ENCODE data around the gene TRIM71. TPM values are rescaled to one million over a fixed set of nuclear protein-coding genes. Genes with fewer than 3 reads are reported as not detected.

The TRIM71 gene
- total and polyA plus RNA-seq, 2 experiments from 2014 or later = under 0.01 to 0.03 TPM

DNA sequence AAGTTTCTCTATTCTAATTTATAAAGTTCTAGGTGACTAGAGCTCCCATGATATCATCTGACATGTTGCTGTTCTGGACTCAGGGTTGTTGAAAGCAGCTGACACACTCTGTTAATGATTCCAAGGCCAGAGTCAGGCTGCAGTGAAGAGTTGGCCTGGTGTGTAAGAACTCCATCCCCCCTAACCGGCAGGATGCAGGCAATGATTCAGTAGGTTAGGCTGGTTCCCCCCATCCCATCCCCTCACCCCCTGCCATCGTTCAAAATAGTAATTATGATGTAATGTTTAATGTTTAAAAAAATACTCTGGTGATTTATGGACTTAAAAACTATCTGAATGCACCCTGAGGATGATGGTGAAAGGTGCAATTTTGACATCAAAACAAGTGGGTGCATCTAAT is 4.6 kb upstream of the TRIM71 start:
- Histone ChIP-seq H3K4me2 (ENCODE audit: unreplicated experiment) (no peak overlapping the region), H3K27ac (no peak overlapping the region), H3K36me3 (ENCODE audit: low read depth) (no peaks in the 10 kb centered on the region), H3K9me2 (ENCODE audit: insufficient read depth) (no peaks in the 10 kb centered on the region), H3K9me3 (ENCODE audit: low read depth) (no peaks in the 10 kb centered on the region), H3K79me2 (ENCODE audit: insufficient read depth) (no peaks in the 10 kb centered on the region), H2AFZ (no peak overlapping the region), H4K20me1 (ENCODE audit: insufficient read depth) (no peaks in the 10 kb centered on the region), H3F3A (ENCODE audit: insufficient read depth) (no peaks in the 10 kb centered on the region), H3K4me1 (ENCODE audit: insufficient read depth) (no peaks in the 10 kb centered on the region), H3K9ac (no peak overlapping the region), H3K27me3 (replicated peaks; ENCODE audit: insufficient read depth) (peaks cover 41% of the 10 kb centered on the region), H3K4me3 (no peak overlapping the region)
- TF ChIP-seq EZH2phosphoT487 (IDR thresholded peaks at IDR 0.05; ENCODE audit: insufficient read depth, low read depth) (no peak), EZH2 (IDR thresholded peaks at IDR 0.05; ENCODE audit: insufficient read depth, poor library complexity, severe bottlenecking) (no peak)
- in situ Hi-C loops (cut with MboI) = no loop called here
- 2 to 6% methylated on average over 2 of the region's 2 CpGs for WGBS, 2 experiments (ENCODE audit: low coverage in 1 of 2, low lambda C conversion rate in 2 of 2, missing lambda C conversion rate in 2 of 2)
- no peak for DNase-seq

DNA sequence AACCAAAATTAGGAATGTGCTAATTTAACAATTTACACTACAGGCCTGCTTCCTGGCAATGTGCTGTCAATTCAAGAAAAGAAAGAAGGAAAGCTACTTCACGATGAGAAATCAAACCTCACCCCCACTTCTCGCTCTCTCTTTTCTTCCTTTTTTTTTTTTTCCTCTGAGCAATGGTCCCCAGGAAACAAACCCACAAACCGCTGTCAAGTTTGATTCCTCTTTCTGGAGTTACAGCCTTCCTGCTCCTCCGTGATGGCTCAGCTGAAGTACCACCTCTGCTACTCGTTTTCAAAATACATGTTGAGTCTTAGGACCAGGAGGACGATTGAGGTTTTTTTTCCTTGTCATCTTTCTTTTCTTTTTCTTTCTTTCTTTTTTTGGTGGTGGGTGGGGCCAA is 3.4 kb upstream of the TRIM71 start:
- Histone ChIP-seq H3K27me3 (replicated peaks; ENCODE audit: insufficient read depth) (peaks cover 51% of the 10 kb centered on the region), H3K4me3 (no peak overlapping the region), H3K9ac (no peak overlapping the region), H2AFZ (no peak overlapping the region), H3K79me2 (ENCODE audit: insufficient read depth) (no peaks in the 10 kb centered on the region), H3K9me2 (ENCODE audit: insufficient read depth) (no peaks in the 10 kb centered on the region), H3K9me3 (ENCODE audit: low read depth) (no peaks in the 10 kb centered on the region), H3F3A (ENCODE audit: insufficient read depth) (no peaks in the 10 kb centered on the region), H3K4me1 (ENCODE audit: insufficient read depth) (no peaks in the 10 kb centered on the region), H4K20me1 (ENCODE audit: insufficient read depth) (no peaks in the 10 kb centered on the region), H3K36me3 (ENCODE audit: low read depth) (no peaks in the 10 kb centered on the region), H3K4me2 (ENCODE audit: unreplicated experiment) (no peak overlapping the region), H3K27ac (no peak overlapping the region)
- 73 to 75% methylated on average over 6 of the region's 6 CpGs for WGBS, 2 experiments (ENCODE audit: low coverage in 1 of 2, low lambda C conversion rate in 2 of 2, missing lambda C conversion rate in 2 of 2)
- in situ Hi-C loops (cut with MboI) = no loop called here
- TF ChIP-seq EZH2phosphoT487 (IDR thresholded peaks at IDR 0.05; ENCODE audit: insufficient read depth, low read depth) (no peak), EZH2 (IDR thresholded peaks at IDR 0.05; ENCODE audit: insufficient read depth, poor library complexity, severe bottlenecking) (no peak)
- DNase-seq = no peak

DNA sequence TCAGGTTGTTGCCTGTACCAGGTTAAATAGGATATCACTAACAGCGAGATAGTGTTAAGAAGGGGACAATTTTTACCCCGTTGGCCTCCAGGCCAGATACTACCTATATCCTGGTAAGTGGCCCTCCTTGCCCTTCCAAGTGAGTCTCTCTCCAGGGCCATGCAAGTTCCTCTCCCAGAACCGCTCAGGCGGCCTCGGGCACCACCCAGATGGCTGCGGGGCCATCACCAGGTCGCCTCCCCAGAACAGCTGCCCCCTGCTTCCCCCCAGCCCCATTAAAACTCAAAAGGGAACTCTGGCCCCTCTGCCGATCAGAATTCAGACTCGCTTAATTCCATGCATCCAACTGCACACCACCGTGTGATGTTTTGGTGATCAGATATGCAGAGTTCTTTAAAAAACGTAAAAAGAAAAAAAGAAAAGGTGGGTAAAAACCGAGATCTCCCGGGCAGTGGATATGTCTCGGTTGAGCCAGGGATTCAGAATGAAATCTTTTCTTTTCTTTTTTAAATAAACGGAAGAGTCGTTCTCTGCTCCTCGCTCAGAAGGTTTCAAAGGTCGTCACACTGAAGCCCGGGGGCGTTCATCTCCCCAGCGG is 1.9 kb upstream of the TRIM71 start:
- no peaks in the 10 kb centered on the region for H4K20me1 ChIP-seq (ENCODE audit: insufficient read depth)
- 19 to 29% methylated on average over 15 to 21 of the region's 21 CpGs for WGBS, 2 experiments (ENCODE audit: low coverage in 1 of 2, low lambda C conversion rate in 2 of 2, missing lambda C conversion rate in 2 of 2)

DNA sequence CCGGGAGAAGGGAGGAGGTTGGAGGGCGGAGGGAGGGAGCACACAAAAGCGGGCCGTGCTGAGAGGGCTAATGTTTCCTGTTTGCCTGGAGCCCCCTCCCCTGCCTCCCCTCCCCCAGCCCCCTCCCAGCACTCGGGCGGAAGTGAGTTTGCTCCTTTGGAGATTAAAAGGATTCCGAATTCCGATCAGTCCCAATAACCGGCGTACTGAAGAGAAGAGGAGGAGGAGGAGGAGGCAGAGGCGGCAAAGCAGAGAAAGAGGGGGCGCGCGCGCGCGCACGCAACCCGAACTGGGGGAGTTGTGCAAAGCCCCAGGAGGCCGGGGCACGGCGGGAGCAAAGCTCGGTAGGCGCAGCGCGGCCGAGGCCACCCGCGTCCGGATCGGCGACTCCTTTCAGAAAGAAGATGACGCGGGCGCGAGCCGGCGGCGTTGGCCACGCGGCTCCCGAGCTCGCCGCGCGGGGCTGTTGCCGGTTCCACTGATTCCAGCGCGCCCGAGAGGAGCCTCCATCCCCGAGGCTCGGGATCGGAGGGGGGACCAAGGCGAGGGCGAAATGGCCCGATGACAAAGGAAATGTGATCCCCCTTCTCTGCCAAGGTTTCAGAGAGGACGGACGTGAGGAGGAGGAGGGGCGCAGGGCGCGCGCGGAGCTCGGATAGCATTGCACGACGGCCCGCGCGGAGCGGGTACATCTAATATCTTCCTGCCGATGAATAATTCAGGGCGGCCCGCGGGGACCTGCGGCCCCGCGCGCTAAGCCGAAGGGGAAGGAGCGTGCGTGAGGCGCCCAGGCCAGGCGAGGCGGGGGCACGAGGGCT is 1.1 kb upstream of the TRIM71 start:
- peak overlapping the region; percentile 60 for H2AFZ ChIP-seq
- in situ Hi-C loops (cut with MboI) = no loop called here
- peaks cover 74% of the 10 kb centered on the region for H3K27me3 ChIP-seq (replicated peaks; ENCODE audit: insufficient read depth)
- H3K79me2 ChIP-seq (ENCODE audit: insufficient read depth) = no peaks in the 10 kb centered on the region
- H3K9me3 ChIP-seq (ENCODE audit: low read depth) = no peaks in the 10 kb centered on the region
- TF ChIP-seq EZH2phosphoT487 (IDR thresholded peaks at IDR 0.05; ENCODE audit: insufficient read depth, low read depth) (0 out of 2 replicates have a peak, but pooled peaks have one; percentile 26), EZH2 (IDR thresholded peaks at IDR 0.05; ENCODE audit: insufficient read depth, poor library complexity, severe bottlenecking) (no peak)
- DNase-seq = peak; percentile 40
- H3K27ac ChIP-seq = no peak overlapping the region
- H4K20me1 ChIP-seq (ENCODE audit: insufficient read depth) = no peaks in the 10 kb centered on the region
- no peaks in the 10 kb centered on the region for H3K9me2 ChIP-seq (ENCODE audit: insufficient read depth)
- peak overlapping the region; percentile 45 for H3K4me2 ChIP-seq (ENCODE audit: unreplicated experiment)
- no peaks in the 10 kb centered on the region for H3K36me3 ChIP-seq (ENCODE audit: low read depth)
- H3F3A ChIP-seq (ENCODE audit: insufficient read depth) = no peaks in the 10 kb centered on the region
- peak overlapping the region; percentile 46 for H3K4me3 ChIP-seq
- WGBS, 2 experiments (ENCODE audit: low coverage in 1 of 2, low lambda C conversion rate in 2 of 2, missing lambda C conversion rate in 2 of 2) = 2 to 3% methylated on average over 76 to 80 of the region's 85 CpGs
- no peak overlapping the region for H3K9ac ChIP-seq
- H3K4me1 ChIP-seq (ENCODE audit: insufficient read depth) = no peaks in the 10 kb centered on the region

More for the DNA sequence above, 1.9 kb upstream of the TRIM71 start:
- no peak for TF ChIP-seq EZH2phosphoT487 (IDR thresholded peaks at IDR 0.05; ENCODE audit: insufficient read depth, low read depth)
- TF ChIP-seq EZH2 (IDR thresholded peaks at IDR 0.05; ENCODE audit: insufficient read depth, poor library complexity, severe bottlenecking) = no peak
- Histone ChIP-seq H3K27ac (no peak overlapping the region), H3K79me2 (ENCODE audit: insufficient read depth) (no peaks in the 10 kb centered on the region), H2AFZ (no peak overlapping the region), H3K9me3 (ENCODE audit: low read depth) (no peaks in the 10 kb centered on the region), H3K9me2 (ENCODE audit: insufficient read depth) (no peaks in the 10 kb centered on the region), H3K4me2 (ENCODE audit: unreplicated experiment) (no peak overlapping the region), H3K9ac (no peak overlapping the region), H3K4me1 (ENCODE audit: insufficient read depth) (no peaks in the 10 kb centered on the region), H3F3A (ENCODE audit: insufficient read depth) (no peaks in the 10 kb centered on the region), H3K36me3 (ENCODE audit: low read depth) (no peaks in the 10 kb centered on the region), H3K27me3 (replicated peaks; ENCODE audit: insufficient read depth) (peaks cover 67% of the 10 kb centered on the region), H3K4me3 (no peak overlapping the region)
- no peak for DNase-seq
- in situ Hi-C loops (cut with MboI) = no loop called here

All from GM23248 (cell line).